Measurements from ENCODE around the gene ZNF575. TPM values are rescaled to one million over a fixed set of nuclear protein-coding genes. Genes with fewer than 3 reads are reported as not detected.

The ZNF575 gene
- total RNA-seq, 2 experiments from 2014 or later: 3.1 to 5.2 TPM

DNA sequence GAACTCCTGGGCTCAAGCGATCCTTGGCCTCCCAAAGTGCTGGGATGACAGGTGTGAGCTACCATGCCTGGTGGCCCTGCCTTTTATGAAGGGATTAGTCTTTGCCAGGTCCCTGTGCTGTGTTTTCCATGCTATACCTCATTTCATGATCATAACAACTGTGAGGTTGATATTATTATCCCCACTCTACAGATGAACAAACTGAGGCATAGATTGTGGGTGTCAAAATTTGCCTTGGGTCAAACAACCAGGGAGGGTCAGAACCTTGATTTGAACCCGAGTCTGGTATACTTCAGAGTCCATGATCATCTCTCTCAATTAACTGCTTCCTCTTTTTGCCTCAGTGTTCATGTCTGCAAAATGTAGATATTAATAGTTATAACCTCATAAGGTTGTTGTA is 49.5 kb downstream of the ZNF575 start:
- peaks cover 11% of the 10 kb centered on the region for H3K4me1 Mint-ChIP-seq (ENCODE audit: low read depth)
- H3K4me3 Mint-ChIP-seq: no peak overlapping the region
- no peak for DNase-seq
- CTCF ChIA-PET: interaction anchor here (0.9 kb wide), 1 partner anchor 21 kb away, joined by 3 read pairs; no protein-coding TSS in a partner anchor
- no peak overlapping the region for H3K27ac Mint-ChIP-seq
- no peaks in the 10 kb centered on the region for H3K27me3 Mint-ChIP-seq (ENCODE audit: low read depth)
- intact Hi-C loops (cut with micrococcal nuclease): no loop called here
- H3K9me3 Mint-ChIP-seq: no peaks in the 10 kb centered on the region
- peaks cover 6% of the 10 kb centered on the region for H3K36me3 Mint-ChIP-seq (ENCODE audit: low read depth)

DNA sequence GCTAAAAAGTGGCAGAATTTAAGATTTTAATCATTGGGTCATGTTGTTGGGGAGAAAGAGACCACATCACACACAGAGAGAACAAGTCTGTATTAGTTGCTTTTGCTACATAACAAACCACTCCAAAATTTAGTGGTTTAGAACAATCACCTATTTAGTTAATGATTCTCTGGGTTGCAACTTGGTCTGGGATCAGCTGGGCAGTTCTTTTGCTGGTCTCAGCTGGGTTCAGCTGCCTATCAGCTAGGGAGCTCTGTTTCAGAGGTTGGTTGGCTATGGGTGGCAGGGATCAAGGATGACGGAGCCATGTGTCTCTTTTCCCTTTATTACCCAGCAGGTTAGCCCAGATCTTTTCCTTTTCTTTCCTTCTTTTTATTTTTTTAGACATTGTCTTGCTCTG is 51.5 kb downstream of the ZNF575 start:
- H3K4me3 Mint-ChIP-seq: no peak overlapping the region
- no peak overlapping the region for H3K27ac Mint-ChIP-seq
- no peaks in the 10 kb centered on the region for H3K9me3 Mint-ChIP-seq
- H3K36me3 Mint-ChIP-seq (ENCODE audit: low read depth): peaks cover 6% of the 10 kb centered on the region
- CTCF ChIA-PET: interaction anchor here (1.5 to 2.6 kb wide), 2 partner anchors 10 to 29 kb away, joined by 8 read pairs; no protein-coding TSS in a partner anchor
- intact Hi-C loops (cut with micrococcal nuclease): no loop called here
- H3K27me3 Mint-ChIP-seq (ENCODE audit: low read depth): no peaks in the 10 kb centered on the region
- no peak for DNase-seq
- H3K4me1 Mint-ChIP-seq (ENCODE audit: low read depth): peaks cover 7% of the 10 kb centered on the region

Other genes starting within 250 kb of the ZNF575 start
- not detected for gene CD177, start 179.5 kb upstream of the ZNF575 start, total RNA-seq
- gene TEX101, start 118.3 kb upstream of the ZNF575 start, total RNA-seq: not detected
- gene LYPD3, start 67.6 kb upstream of the ZNF575 start, total RNA-seq: 1 to 10 TPM; 1.5 to 1.6 TPM
- 10 to 100 TPM; 12.9 to 14.9 TPM for gene PHLDB3, start 28.4 kb upstream of the ZNF575 start, total RNA-seq
- gene ETHE1, start 6.0 kb upstream of the ZNF575 start, total RNA-seq: 10 to 100 TPM; 62.1 to 64.4 TPM
- gene XRCC1, start 42.3 kb downstream of the ZNF575 start, total RNA-seq: 10 to 100 TPM; 33.7 to 34.5 TPM
- 1 to 10 TPM; 3.2 to 3.8 TPM for gene PINLYP, start 42.6 kb downstream of the ZNF575 start, total RNA-seq
- 10 to 100 TPM; 17.2 to 18.7 TPM for gene IRGQ, start 62.9 kb downstream of the ZNF575 start, total RNA-seq
- 10 to 100 TPM; 11.6 to 11.7 TPM for gene ZNF576, start 63.4 kb downstream of the ZNF575 start, total RNA-seq
- under 1 TPM; 0.21 to 0.27 TPM for gene SRRM5, start 78.9 kb downstream of the ZNF575 start, total RNA-seq
- gene ZNF428, start 86.4 kb downstream of the ZNF575 start, total RNA-seq: 10 to 100 TPM; 11.4 to 11.8 TPM
- under 1 TPM; 0.64 to 0.67 TPM for gene CADM4, start 106.7 kb downstream of the ZNF575 start, total RNA-seq
- 1 to 10 TPM; 7.1 to 7.4 TPM for gene PLAUR, start 137.0 kb downstream of the ZNF575 start, total RNA-seq
- not detected for gene IRGC, start 182.9 kb downstream of the ZNF575 start, total RNA-seq
- gene SMG9, start 221.8 kb downstream of the ZNF575 start, total RNA-seq: 100 to 1,000 TPM; 103 to 111 TPM
- 10 to 100 TPM; 68.4 to 73.7 TPM for gene KCNN4, start 247.8 kb downstream of the ZNF575 start, total RNA-seq

Measured in activated naive CD4-positive, alpha-beta T cell treated with anti-CD3 and anti-CD28 coated beads for 36 hours (primary cell).